Measurements from ENCODE around the gene KCNQ4. TPM values are rescaled to one million over a fixed set of nuclear protein-coding genes. Genes with fewer than 3 reads are reported as not detected.

The KCNQ4 gene
- total RNA-seq, 1 donor = under 0.01 TPM

DNA sequence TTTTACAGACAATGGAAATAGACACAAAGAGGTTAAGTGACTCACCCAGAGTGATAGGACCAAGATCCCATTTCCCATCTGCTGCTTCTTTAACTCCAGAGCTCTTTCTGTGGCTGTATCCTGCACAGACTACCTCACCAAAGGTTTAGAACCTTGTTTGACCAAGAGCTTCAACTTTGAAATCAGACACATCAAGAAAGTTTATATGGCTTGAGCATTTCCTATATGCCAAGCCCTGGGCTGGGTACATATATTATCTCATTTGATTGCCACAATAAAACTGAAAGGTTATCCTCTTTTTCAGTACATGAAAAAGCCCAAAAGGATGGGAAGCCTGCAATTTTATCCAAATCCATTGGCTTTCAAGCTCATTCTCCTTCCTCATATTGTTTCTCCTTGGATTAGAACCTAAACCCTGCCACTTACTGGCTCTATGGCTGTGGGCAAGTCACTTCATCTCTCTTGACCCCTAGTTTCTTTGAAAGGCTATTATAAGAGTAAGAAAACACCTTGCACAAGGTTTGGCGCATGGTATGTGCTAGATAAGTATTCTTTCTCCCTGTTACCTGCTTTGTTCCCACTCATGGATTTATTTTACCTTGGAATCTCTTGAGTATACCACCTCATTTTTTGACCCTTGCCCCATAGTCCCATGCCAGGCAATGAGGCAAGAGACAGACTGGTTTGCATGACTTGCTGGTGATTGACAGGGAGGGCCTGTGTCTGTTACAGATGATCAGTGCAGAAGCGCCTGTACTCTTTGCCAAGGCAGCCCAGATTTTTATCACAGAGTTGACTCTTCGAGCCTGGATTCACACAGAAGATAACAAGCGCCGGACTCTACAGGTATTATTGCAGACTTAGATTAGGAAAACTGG is 34.5 kb upstream of the KCNQ4 start:
- Histone ChIP-seq H3K4me1 (ENCODE audit: insufficient read depth, low read length) (no peaks in the 10 kb centered on the region), H3K9me3 (ENCODE audit: low read depth, low read length) (no peaks in the 10 kb centered on the region), H3K27me3 (ENCODE audit: insufficient read depth, low read length) (no peaks in the 10 kb centered on the region), H3K4me3 (ENCODE audit: low read length) (no peak overlapping the region)

DNA sequence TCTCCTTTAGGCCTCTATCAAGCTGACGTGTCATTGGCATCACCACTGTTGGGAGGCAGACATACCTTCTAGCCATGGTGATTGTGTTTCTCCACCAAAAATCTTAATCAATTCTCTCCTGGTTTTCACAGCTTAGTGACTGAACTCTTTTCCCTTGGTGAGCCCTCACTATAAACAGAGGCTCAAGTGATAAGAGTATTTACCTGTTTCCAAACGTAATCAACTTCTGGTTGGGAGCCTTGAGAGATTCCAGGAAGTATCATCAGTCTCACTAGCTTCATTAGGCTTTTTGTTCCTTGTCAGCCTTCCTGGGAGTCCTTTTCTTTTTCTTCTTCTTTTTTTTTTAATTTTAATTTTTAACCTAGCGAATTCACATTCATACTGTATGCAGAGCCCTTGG is 33.8 kb upstream of the KCNQ4 start:
- no peaks in the 10 kb centered on the region for H3K27me3 ChIP-seq (ENCODE audit: insufficient read depth, low read length)
- no peaks in the 10 kb centered on the region for H3K4me1 ChIP-seq (ENCODE audit: insufficient read depth, low read length)
- no peaks in the 10 kb centered on the region for H3K9me3 ChIP-seq (ENCODE audit: low read depth, low read length)
- H3K4me3 ChIP-seq (ENCODE audit: low read length) = no peak overlapping the region

DNA sequence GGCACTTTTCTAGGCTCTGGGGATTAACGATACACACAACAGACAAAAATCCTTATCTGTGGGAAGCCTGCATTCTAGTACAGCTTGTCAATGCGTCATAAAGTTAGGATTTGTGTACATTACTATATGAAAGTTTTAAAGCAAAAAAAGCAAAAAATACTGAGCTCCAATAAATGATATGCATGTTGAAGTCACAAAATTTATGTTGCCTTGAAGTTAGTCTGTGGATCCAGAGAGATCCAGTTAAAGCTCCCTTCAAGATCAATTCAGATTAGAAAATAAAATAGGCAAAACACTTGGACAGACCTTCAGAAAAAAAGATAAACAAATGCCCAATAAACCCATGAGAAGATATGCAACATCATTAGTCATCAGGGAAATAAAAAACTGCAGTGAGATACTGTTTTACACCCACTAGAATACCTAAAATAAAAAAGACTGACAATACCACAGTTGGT is 33.1 kb upstream of the KCNQ4 start:
- no peaks in the 10 kb centered on the region for H3K4me1 ChIP-seq (ENCODE audit: insufficient read depth, low read length)
- H3K27me3 ChIP-seq (ENCODE audit: insufficient read depth, low read length) = no peaks in the 10 kb centered on the region
- no peaks in the 10 kb centered on the region for H3K9me3 ChIP-seq (ENCODE audit: low read depth, low read length)
- H3K4me3 ChIP-seq (ENCODE audit: low read length) = no peak overlapping the region

DNA sequence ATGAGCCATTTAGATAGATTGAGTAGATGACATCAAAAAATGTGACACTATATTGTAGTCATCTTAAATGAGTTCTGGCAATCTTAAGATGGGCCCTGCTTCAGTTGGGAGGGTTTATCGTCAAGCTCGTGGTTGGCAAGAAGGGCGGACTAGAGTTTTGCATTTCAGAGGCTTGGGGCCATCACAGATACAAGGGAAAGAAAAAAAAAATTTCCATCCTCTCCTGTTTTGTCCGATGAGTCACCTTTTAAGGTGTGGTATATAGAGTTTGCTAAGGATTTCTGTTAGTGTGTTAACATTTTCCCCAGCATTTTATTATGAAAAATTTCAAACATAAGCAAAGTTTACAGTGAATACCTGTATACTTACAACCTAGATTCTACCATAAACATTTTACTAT is 31.8 kb upstream of the KCNQ4 start:
- H3K27me3 ChIP-seq (ENCODE audit: insufficient read depth, low read length) = no peaks in the 10 kb centered on the region
- no peaks in the 10 kb centered on the region for H3K9me3 ChIP-seq (ENCODE audit: low read depth, low read length)
- H3K4me1 ChIP-seq (ENCODE audit: insufficient read depth, low read length) = no peaks in the 10 kb centered on the region
- H3K4me3 ChIP-seq (ENCODE audit: low read length) = no peak overlapping the region

DNA sequence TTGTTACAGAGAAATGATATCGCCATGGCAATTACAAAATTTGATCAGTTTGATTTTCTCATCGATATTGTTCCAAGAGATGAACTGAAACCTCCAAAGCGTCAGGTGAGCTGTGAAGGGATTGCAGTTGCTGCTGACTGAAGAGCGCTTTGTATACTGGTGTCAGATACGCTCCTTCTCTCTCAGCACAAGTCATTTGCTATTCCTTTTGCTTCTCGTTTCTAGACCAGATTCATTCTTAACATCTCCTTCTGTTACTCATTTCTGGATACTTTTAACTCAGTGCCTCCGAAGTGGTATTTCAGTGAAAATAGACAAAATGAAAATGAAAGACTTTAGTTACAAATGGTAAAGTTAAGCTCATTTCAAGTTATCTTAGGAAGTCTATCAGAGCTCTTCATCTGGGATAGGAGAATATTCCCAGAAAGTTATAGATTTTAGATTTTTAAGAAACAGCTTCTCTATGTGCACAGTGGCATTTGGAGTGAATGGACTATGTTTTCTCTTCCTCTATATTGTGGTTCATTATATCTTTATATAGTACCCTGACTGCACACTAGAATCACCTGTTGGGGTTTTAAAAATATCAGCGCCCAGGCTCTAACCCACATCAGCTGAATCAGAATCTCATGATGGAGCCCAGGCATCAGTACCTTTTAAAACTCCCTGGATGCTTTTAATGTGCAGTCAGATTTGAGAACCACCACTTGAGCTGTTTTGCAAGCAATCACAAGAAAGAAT is 30.3 kb upstream of the KCNQ4 start:
- H3K9me3 ChIP-seq (ENCODE audit: low read depth, low read length) = no peaks in the 10 kb centered on the region
- no peaks in the 10 kb centered on the region for H3K4me1 ChIP-seq (ENCODE audit: insufficient read depth, low read length)
- H3K4me3 ChIP-seq (ENCODE audit: low read length) = no peak overlapping the region
- H3K27me3 ChIP-seq (ENCODE audit: insufficient read depth, low read length) = no peaks in the 10 kb centered on the region

DNA sequence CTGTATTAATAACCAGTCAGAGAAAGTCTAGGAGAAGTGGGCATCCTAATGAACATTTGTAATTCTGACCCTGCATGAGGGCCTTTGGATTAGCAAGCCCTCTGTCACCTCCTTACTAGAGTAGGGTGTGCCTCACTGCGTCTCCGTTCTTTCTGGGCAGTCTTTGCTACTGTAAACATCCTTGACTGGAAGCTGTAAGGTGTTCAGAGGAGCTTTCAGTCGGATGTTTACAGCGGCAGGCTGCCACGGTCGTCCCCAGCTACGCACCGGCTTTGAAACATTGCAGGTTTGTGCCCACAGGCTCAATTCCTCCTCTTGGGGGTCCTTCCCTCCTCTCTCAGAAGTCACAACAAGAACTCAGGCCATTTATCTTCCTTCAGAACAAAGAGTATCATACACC is 29.4 kb upstream of the KCNQ4 start:
- no peaks in the 10 kb centered on the region for H3K4me1 ChIP-seq (ENCODE audit: insufficient read depth, low read length)
- H3K27me3 ChIP-seq (ENCODE audit: insufficient read depth, low read length) = no peaks in the 10 kb centered on the region
- no peaks in the 10 kb centered on the region for H3K9me3 ChIP-seq (ENCODE audit: low read depth, low read length)
- no peak overlapping the region for H3K4me3 ChIP-seq (ENCODE audit: low read length)

DNA sequence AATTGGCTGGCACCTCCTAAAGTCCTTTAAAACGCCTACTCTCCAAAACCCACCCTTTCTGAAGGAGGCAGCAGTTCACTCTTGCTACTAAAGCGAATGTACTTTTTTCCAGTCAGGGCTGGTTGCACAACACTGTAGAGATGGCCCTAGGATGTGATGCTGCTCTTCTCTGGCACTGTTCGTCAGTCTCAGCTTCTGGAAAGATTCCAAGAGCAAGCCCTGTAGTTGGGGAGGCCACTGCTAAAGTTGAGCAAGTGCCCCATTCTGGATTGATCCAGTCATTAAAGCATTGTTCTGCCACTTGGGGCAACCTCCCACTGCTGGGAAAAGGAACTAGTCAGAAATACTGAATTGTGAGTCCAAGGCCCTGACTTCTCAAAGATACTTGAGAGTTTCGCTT is 28.5 kb upstream of the KCNQ4 start:
- Histone ChIP-seq H3K4me3 (ENCODE audit: low read length) (no peak overlapping the region), H3K9me3 (ENCODE audit: low read depth, low read length) (no peaks in the 10 kb centered on the region), H3K4me1 (ENCODE audit: insufficient read depth, low read length) (no peaks in the 10 kb centered on the region), H3K27me3 (ENCODE audit: insufficient read depth, low read length) (no peaks in the 10 kb centered on the region)

DNA sequence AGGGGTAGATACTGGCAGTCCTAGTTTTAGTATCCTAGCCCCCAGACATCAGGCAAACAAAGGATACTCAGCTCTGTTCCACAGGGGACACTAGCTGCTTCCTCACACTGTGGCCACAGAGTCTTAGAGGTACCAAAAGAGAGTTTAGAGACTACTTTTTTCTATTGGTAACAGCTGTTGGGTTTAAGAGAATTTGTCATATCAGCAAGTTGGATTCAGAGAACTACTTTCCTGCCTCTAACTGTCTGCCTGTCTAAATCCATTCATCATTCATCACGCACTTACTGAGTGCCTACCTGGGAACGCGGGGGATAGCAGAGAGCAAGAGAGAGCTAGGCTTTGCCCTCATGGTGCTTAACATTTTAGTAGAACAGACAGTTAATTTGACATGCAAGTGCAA is 27.1 kb upstream of the KCNQ4 start:
- Histone ChIP-seq H3K9me3 (ENCODE audit: low read depth, low read length) (no peaks in the 10 kb centered on the region), H3K4me3 (ENCODE audit: low read length) (no peak overlapping the region), H3K27me3 (ENCODE audit: insufficient read depth, low read length) (no peaks in the 10 kb centered on the region), H3K4me1 (ENCODE audit: insufficient read depth, low read length) (no peaks in the 10 kb centered on the region)

DNA sequence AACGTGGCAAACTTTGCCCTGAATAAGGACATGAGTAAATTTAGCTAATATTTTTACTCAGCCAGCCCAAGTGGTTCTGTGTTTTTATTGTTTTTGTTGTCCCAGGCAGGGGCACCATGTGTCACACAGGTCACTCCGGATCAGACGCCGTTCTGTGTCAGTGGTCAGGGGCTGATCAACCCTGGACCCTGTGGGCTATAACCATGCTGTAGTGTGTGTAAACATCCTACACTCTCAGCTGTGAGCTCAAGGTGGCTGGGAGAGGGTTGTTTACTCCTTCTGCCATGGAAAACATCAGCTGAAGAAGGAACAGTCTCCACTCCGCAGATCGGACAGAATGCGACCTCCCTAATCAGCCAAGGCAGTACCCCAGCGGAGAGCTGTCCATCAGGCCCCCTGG is 26.5 kb upstream of the KCNQ4 start:
- peaks cover under 1% of the 10 kb centered on the region for H3K4me1 ChIP-seq (ENCODE audit: insufficient read depth, low read length)
- no peaks in the 10 kb centered on the region for H3K27me3 ChIP-seq (ENCODE audit: insufficient read depth, low read length)
- H3K9me3 ChIP-seq (ENCODE audit: low read depth, low read length) = no peaks in the 10 kb centered on the region
- H3K4me3 ChIP-seq (ENCODE audit: low read length) = no peak overlapping the region

DNA sequence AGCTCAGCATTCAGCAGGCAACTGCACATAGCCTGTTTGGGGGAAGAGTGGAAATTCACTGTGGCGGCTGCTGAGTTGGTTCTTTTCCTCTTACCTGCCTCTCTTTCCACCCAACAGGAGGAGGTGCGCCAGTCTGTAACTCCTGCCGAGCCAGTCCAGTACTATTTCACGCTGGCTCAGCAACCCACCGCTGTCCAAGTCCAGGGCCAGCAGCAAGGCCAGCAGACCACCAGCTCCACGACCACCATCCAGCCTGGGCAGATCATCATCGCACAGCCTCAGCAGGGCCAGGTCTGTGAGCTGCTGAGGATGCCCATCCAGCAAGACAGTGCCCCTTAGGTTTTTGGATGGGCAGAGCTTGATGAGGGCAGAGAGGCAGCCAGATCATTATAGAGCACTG is 25.6 kb upstream of the KCNQ4 start:
- no peaks in the 10 kb centered on the region for H3K27me3 ChIP-seq (ENCODE audit: insufficient read depth, low read length)
- no peak overlapping the region for H3K4me3 ChIP-seq (ENCODE audit: low read length)
- peaks cover 6% of the 10 kb centered on the region for H3K4me1 ChIP-seq (ENCODE audit: insufficient read depth, low read length)
- no peaks in the 10 kb centered on the region for H3K9me3 ChIP-seq (ENCODE audit: low read depth, low read length)

DNA sequence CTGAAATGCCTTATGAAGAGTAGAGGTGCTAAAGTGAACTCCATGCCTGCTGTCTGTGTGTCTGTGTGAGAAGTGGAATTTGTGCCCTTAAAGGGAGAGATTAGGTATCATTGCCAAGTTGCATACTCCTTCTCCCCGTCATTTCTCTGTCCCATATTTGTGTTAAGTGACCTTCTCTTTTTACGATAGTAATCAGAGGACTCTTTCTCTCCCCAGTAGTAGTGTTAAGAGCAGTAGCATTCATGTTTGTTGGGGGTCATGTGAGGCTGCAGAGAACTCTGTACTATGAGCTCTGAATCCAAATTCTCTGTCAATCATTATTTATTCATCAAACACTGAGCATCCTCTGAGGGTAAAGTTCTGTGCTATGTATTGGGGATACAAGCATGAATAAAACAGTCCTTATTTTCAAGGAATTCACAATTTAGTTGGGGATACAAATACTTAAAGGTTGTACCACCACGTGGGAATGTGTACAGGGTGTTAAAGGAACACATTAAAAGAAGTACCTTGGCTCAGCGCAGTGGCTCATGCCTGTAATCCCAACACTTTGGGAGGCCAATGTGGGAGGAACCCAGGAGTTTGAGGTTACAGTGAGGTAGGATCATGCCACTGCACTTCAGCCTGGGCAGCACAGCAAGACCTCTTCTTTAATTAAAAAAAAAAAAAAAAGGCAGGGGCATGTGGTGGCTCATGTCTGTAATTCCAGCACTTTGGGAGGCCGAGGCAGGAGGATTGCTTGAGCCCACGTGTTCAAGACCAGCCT is 24.8 kb upstream of the KCNQ4 start:
- Histone ChIP-seq H3K4me1 (ENCODE audit: insufficient read depth, low read length) (peaks cover 12% of the 10 kb centered on the region), H3K27me3 (ENCODE audit: insufficient read depth, low read length) (no peaks in the 10 kb centered on the region), H3K4me3 (ENCODE audit: low read length) (no peak overlapping the region), H3K9me3 (ENCODE audit: low read depth, low read length) (no peaks in the 10 kb centered on the region)

DNA sequence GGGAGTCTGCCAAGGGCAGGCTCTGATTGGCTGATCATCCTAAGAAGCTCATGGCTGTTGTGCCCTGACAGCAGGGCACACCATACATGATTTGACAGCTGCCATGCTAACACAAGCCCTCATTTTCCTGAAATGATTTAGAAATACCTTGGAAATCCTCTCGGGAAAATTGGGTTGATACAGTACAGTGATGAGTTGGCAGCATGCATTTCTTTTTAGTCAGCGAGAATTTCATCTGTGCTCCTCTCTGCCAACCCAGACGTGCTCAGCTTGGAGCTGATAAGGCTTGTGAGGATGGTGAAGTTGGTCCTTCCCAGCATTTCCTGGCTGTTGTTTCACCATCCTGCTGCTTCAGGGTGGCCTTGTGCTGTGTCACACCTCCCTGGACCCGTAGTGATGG is 22.6 kb upstream of the KCNQ4 start:
- Histone ChIP-seq H3K4me3 (ENCODE audit: low read length) (no peak overlapping the region), H3K4me1 (ENCODE audit: insufficient read depth, low read length) (peaks cover 12% of the 10 kb centered on the region), H3K9me3 (ENCODE audit: low read depth, low read length) (no peaks in the 10 kb centered on the region), H3K27me3 (ENCODE audit: insufficient read depth, low read length) (no peaks in the 10 kb centered on the region)

DNA sequence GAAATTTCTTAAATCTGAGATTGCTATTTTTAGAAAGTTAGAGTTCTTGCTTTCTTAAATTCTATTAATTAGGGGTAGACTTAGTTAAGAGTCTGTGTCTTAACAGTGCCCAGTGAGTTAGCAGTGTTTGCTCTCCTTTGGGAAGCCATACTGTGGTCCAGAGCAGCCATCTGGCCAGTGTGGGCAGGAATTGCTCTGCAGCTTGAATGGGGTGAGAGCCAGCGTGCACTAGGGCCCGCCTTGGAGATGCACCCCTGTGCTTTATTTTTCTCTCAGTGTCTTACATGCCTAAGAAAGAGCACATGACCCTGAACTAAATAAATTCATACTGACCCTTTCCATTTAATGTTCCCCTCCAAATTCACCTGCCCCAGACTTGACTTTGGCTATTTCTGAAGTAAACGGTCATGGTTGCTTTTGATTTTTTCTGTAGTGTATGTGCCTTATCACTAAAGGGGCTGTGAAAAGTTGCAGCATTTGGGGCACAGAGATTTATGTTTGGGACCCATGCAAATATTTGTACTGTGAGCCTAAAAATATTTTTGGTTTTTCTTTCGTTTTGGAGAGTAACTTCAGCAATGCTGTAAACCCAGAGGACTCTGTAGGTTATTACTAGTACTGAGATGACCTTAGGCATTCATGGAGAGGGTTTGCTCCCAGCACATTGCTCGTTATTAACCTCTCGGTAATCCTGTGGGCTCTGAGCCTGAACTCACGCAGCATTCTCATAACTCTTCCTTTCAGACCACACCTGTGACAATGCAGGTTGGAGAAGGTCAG is 21.3 kb upstream of the KCNQ4 start:
- no peak overlapping the region for H3K4me3 ChIP-seq (ENCODE audit: low read length)
- H3K4me1 ChIP-seq (ENCODE audit: insufficient read depth, low read length) = peaks cover 12% of the 10 kb centered on the region
- H3K27me3 ChIP-seq (ENCODE audit: insufficient read depth, low read length) = no peaks in the 10 kb centered on the region
- H3K9me3 ChIP-seq (ENCODE audit: low read depth, low read length) = no peaks in the 10 kb centered on the region

DNA sequence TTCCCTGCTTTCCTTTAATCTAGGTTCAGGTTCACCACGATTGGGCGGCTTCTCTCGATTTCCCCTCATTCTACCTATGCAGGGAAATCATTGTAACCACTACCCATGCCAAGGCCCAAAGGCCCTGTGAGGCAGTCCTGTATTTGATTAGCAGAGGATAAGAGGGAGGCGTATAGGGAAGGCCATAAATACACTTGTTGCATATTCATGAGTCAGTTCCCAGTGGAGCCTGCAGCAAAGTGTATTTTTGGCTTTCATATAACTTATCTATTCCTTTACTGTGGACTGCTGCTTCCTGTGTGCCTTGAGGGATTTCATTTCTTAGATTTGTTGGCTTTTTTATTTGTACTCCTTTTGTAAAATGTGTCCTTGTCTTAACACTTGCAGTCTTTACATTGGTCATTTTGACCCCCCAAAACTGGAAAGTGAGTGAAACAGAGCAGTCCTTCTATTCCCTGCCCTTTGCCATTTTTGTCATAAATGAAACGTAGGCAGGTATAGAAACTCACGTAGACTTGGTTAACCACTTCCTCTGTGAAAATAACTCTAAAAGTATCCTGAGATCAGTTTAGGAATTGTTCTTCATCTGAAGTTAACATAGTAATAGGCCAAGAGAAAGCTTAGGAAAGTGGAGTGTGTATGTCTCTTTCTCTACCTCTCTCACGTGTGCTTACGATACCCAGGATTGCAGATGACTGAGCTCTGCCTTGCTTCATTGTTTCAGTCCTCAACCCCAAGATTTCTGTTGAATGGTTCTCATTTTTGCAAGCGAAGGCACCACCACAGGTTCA is 19.6 kb upstream of the KCNQ4 start:
- Histone ChIP-seq H3K9me3 (ENCODE audit: low read depth, low read length) (no peaks in the 10 kb centered on the region), H3K4me3 (ENCODE audit: low read length) (no peak overlapping the region), H3K27me3 (ENCODE audit: insufficient read depth, low read length) (no peaks in the 10 kb centered on the region), H3K4me1 (ENCODE audit: insufficient read depth, low read length) (peaks cover 12% of the 10 kb centered on the region)

All from mononuclear cell (primary cell).